HG03558 (cell line): ENCODE results near the gene PSMB11.

Experiments
- ATAC-seq: cut with Tn5 transposase; IDR thresholded peaks from one replicate; pipeline ENCODE4 v1.9.1; 2021; ENCODE audit warnings: moderate number of reproducible peaks; ENCODE audit not compliant: unreplicated experiment; ENCODE audit errors: extremely low read depth

Gene PSMB11

GRCh38 chr14:23035303-23036144, 6.5 kb upstream of the PSMB11 start:
- ATAC-seq: no peak

- ATAC-seq: no peak
Measured at GRCh38 chr14:23040100-23040499, 1.9 kb upstream of the PSMB11 start.

GRCh38 chr14:23041729-23042128, 283 bp upstream of the PSMB11 start:
- no peak for ATAC-seq

GRCh38 chr14:23043145-23043544, 1.1 kb downstream of the PSMB11 start:
- no peak for ATAC-seq

- ATAC-seq: no peak
Measured at GRCh38 chr14:23043754-23044153, 1.7 kb downstream of the PSMB11 start.

GRCh38 chr14:23044840-23045239, 2.8 kb downstream of the PSMB11 start:
- no peak for ATAC-seq

GRCh38 chr14:23045419-23046357, 3.7 kb downstream of the PSMB11 start:
- no peak for ATAC-seq

GRCh38 chr14:23047034-23047634, 5.1 kb downstream of the PSMB11 start:
- ATAC-seq: no peak

- ATAC-seq: no peak
Measured at GRCh38 chr14:23047751-23048693, 6.0 kb downstream of the PSMB11 start.

- ATAC-seq: no peak
Measured at GRCh38 chr14:23049011-23049410, 7.0 kb downstream of the PSMB11 start.

- no peak for ATAC-seq
Measured at GRCh38 chr14:23051141-23052057, 9.4 kb downstream of the PSMB11 start.

GRCh38 chr14:23052182-23052623, 10.2 kb downstream of the PSMB11 start:
- no peak for ATAC-seq

GRCh38 chr14:23052671-23053070, 10.7 kb downstream of the PSMB11 start:
- ATAC-seq: no peak

GRCh38 chr14:23053426-23053825, 11.4 kb downstream of the PSMB11 start:
- no peak for ATAC-seq

GRCh38 chr14:23054000-23054811, 12.2 kb downstream of the PSMB11 start:
- ATAC-seq: no peak

- ATAC-seq: no peak
Measured at GRCh38 chr14:23055147-23055550, 13.1 kb downstream of the PSMB11 start.

GRCh38 chr14:23055621-23056144, 13.7 kb downstream of the PSMB11 start:
- ATAC-seq: no peak
